MM.1S (cell line): ENCODE results near the gene TAPBP.
A peak's percentile ranks its signal among the peaks of the same experiment; 100 is the strongest.

ENCODE experiments used
- DNase-seq: peaks from one replicate; pipeline ENCODE4 v3.0.0-alpha.2; 2015
- H2AFZ ChIP-seq: fragments of 300-600 bp; sonication (generic); 2 replicates; pipeline ENCODE4 v1.6.0; 2016; ENCODE audit warnings: antibody characterized with exemption, low read length
- H3F3A ChIP-seq: fragments of 300-600 bp; sonication (generic); 2 replicates; pipeline ENCODE4 v1.6.1; 2016; ENCODE audit warnings: mild to moderate bottlenecking, antibody characterized with exemption, low read length, moderate library complexity, mixed read lengths; ENCODE audit not compliant: insufficient read depth
- H3K27ac ChIP-seq: fragments of 300-600 bp; sonication (generic); 2 replicates; pipeline ENCODE4 v1.5.1; 2016; ENCODE audit warnings: mild to moderate bottlenecking, low read length
- H3K27me3 ChIP-seq: fragments of 300-600 bp; sonication (generic); replicated peaks from 2 replicates; pipeline ENCODE4 v1.6.0; 2016; ENCODE audit warnings: low read length; ENCODE audit not compliant: insufficient read depth
- H3K36me3 ChIP-seq: fragments of 300-600 bp; sonication (generic); replicated peaks from 2 replicates; pipeline ENCODE4 v1.6.1; 2016; ENCODE audit warnings: mild to moderate bottlenecking, low read length, mixed read lengths; ENCODE audit not compliant: insufficient read depth
- H3K4me1 ChIP-seq: fragments of 300-600 bp; sonication (generic); 2 replicates; pipeline ENCODE4 v1.6.1; 2016; ENCODE audit warnings: low read length, mixed read lengths
- H3K4me2 ChIP-seq: fragments of 300-600 bp; sonication (generic); 2 replicates; pipeline ENCODE4 v1.6.0; 2016; ENCODE audit warnings: low read depth, low read length
- H3K4me3 ChIP-seq: fragments of 300-600 bp; sonication (generic); 2 replicates; pipeline ENCODE4 v1.5.1; 2016; ENCODE audit warnings: low read length, mixed read lengths
- H3K79me2 ChIP-seq: fragments of 300-600 bp; sonication (generic); 2 replicates; pipeline ENCODE4 v1.6.1; 2016; ENCODE audit warnings: mixed run types, low read length, mixed read lengths
- H3K9ac ChIP-seq: fragments of 300-600 bp; sonication (generic); 2 replicates; pipeline ENCODE4 v1.6.1; 2016; ENCODE audit warnings: low read length, mixed read lengths
- H3K9me2 ChIP-seq: fragments of 300-600 bp; sonication (generic); replicated peaks from 2 replicates; pipeline ENCODE4 v1.6.1; 2016; ENCODE audit warnings: mild to moderate bottlenecking, low read length, mixed read lengths; ENCODE audit not compliant: insufficient read depth
- H3K9me3 ChIP-seq: fragments of 300-600 bp; sonication (generic); replicated peaks from 2 replicates; pipeline ENCODE4 v1.6.1; 2016; ENCODE audit warnings: mild to moderate bottlenecking, low read length, mixed read lengths; ENCODE audit not compliant: insufficient read depth
- H4K20me1 ChIP-seq: fragments of 300-600 bp; sonication (generic); 2 replicates; pipeline ENCODE4 v1.6.1; 2016; ENCODE audit warnings: mild to moderate bottlenecking, low read length, moderate library complexity, mixed read lengths; ENCODE audit not compliant: insufficient read depth
- EZH2 ChIP-seq: fragments of 300-600 bp; sonication (generic); optimal IDR thresholded peaks from 2 replicates; pipeline ENCODE3; 2017; ENCODE audit warnings: low read depth, mild to moderate bottlenecking, antibody characterized with exemption, low read length, mixed read lengths
- EZH2phosphoT487 ChIP-seq: fragments of 300-600 bp; sonication (generic); IDR thresholded peaks from 2 replicates; pipeline ENCODE4 v1.6.1; 2018; ENCODE audit warnings: antibody characterized with exemption, low read length
- TF ChIP-seq, protein P1 (sequence below): fragments of 300-600 bp; sonication (generic); IDR thresholded peaks from 2 replicates; pipeline ENCODE4 v1.5.1; 2016; ENCODE audit warnings: antibody characterized with exemption, low read length, mixed read lengths

The TAPBP gene

DNA sequence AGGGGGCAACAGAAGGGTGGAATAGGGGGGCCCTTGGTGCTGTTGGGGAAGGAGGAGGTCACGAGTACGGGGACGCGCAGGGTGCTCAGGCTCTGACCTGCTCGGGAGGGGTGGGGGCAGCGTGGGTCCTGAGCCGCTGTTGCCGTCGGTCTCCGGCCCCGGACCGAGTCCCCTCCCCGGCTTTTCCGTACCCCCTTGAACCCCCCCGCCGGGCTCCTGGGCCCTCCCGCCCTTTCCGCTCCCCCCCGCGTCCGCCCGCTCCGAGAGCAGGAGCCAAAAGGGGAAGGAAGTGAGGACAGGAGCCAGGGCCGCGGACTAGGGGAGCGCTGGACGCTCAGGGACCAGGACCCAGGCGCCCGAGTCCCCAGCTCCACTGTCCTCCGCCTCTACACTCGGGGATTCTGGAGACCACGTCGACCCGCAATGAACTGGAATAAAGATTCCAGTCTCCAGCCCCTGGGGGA is 15.1 kb downstream of the TAPBP start, which contains the start of gene RGL2:
TSS of gene RGL2 (minus strand) at position 170 of the 464 bp plus-strand sequence. CDS start 332 bp downstream, outside the sequence.
- H2AFZ ChIP-seq, result peak within 1 kb of the TSS; percentile 68
- TF ChIP-seq EZH2 (no peak), EZH2phosphoT487 (no peak)
- TF ChIP-seq, protein P1, sequence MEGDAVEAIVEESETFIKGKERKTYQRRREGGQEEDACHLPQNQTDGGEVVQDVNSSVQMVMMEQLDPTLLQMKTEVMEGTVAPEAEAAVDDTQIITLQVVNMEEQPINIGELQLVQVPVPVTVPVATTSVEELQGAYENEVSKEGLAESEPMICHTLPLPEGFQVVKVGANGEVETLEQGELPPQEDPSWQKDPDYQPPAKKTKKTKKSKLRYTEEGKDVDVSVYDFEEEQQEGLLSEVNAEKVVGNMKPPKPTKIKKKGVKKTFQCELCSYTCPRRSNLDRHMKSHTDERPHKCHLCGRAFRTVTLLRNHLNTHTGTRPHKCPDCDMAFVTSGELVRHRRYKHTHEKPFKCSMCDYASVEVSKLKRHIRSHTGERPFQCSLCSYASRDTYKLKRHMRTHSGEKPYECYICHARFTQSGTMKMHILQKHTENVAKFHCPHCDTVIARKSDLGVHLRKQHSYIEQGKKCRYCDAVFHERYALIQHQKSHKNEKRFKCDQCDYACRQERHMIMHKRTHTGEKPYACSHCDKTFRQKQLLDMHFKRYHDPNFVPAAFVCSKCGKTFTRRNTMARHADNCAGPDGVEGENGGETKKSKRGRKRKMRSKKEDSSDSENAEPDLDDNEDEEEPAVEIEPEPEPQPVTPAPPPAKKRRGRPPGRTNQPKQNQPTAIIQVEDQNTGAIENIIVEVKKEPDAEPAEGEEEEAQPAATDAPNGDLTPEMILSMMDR, result no peak
- peaks cover 25% of the 10 kb centered on the region for H3F3A ChIP-seq
- H3K9me2 ChIP-seq, result no peaks in the 10 kb centered on the region
- H3K4me2 ChIP-seq, result peak within 1 kb of the TSS; percentile 99
- H3K4me1 ChIP-seq, result peaks cover 7% of the 10 kb centered on the region
- H3K4me3 ChIP-seq, result peak within 1 kb of the TSS; percentile 94
- peaks cover 14% of the 10 kb centered on the region; the same call in 1 of the 2 replicates for H3K79me2 ChIP-seq
- H3K36me3 ChIP-seq, result no peaks in the 10 kb centered on the region
- no peaks in the 10 kb centered on the region for H4K20me1 ChIP-seq
- no peaks in the 10 kb centered on the region for H3K27me3 ChIP-seq
- peak within 1 kb of the TSS; percentile 96 for H3K9ac ChIP-seq
- no peaks in the 10 kb centered on the region for H3K9me3 ChIP-seq
- DNase-seq, result peak; percentile 67
- peak within 1 kb of the TSS; percentile 96 for H3K27ac ChIP-seq

DNA sequence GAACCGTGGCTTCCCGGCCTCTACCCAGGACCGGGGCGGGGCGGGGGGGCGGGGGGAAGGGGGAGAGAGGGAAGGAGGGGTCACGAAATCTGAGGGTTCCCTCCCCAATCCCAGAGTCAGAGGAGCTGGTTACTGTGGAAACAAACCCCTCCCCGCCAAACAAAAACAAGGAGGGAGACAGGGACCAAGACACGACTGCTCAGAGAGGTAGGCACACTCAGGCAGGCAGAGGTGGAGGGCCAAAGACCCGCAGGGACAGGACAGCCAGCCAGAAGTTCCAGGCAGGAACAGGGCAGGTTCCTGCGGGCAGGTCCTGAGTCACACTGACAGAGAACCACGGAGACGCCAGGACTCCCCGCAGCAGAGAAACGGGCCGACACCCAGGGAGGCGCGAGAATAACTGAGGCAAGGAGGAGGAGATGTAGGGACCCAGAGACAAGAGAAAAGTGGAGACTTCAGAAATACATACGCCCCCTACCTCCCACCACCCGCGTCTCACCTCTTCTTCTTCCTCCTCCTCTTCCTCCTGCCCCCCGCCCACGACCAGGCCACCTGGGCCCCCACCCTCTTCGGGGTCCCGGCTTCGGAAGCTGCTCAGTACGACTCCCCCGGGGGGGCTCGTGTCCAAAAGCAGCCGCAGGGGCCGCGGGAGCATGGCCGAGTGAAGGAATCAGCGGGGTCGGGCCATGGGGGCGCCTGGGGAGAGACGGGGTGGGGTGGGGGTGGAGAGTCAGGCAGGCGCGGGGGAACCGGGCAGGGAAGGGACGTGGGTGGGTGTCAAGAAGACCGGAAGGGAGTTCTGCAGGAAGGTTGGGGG is 15.7 kb downstream of the TAPBP start:
- Histone ChIP-seq H3K9me3 (no peaks in the 10 kb centered on the region), H4K20me1 (no peaks in the 10 kb centered on the region), H3K27me3 (no peaks in the 10 kb centered on the region), H2AFZ (no peak overlapping the region; the same call in 1 of the 2 replicates), H3K9ac (peak overlapping the region; percentile 96), H3K4me1 (peaks cover 7% of the 10 kb centered on the region), H3K36me3 (no peaks in the 10 kb centered on the region), H3K4me3 (peak overlapping the region; percentile 94), H3F3A (peaks cover 25% of the 10 kb centered on the region), H3K9me2 (no peaks in the 10 kb centered on the region), H3K4me2 (peak overlapping the region; percentile 99), H3K79me2 (peaks cover 14% of the 10 kb centered on the region; the same call in 1 of the 2 replicates), H3K27ac (peak overlapping the region; percentile 96)
- peak; percentile 61 for DNase-seq
- TF ChIP-seq EZH2phosphoT487 (no peak), EZH2 (no peak)
- TF ChIP-seq, protein P1, result peak; percentile 8; the same call in 1 of the 2 replicates

GRCh38 chr6:33297406-33297955 is 16.4 kb downstream of the TAPBP start:
- H3K9me2 ChIP-seq, result no peaks in the 10 kb centered on the region
- H3K79me2 ChIP-seq, result peaks cover 14% of the 10 kb centered on the region; the same call in 1 of the 2 replicates
- H2AFZ ChIP-seq, result no peak overlapping the region; the same call in 1 of the 2 replicates
- H3F3A ChIP-seq, result peaks cover 25% of the 10 kb centered on the region
- peak overlapping the region; percentile 18 for H3K4me3 ChIP-seq
- 0 out of 2 replicates have a peak overlapping the region, but pooled peaks have one; percentile 7 for H3K27ac ChIP-seq
- no peak for DNase-seq
- H3K36me3 ChIP-seq, result no peaks in the 10 kb centered on the region
- no peaks in the 10 kb centered on the region for H3K9me3 ChIP-seq
- H3K9ac ChIP-seq, result peak overlapping the region; percentile 43; the same call in 1 of the 2 replicates
- H3K4me2 ChIP-seq, result peak overlapping the region; percentile 56
- TF ChIP-seq EZH2phosphoT487 (no peak), EZH2 (no peak)
- TF ChIP-seq, protein P1, result no peak
- H4K20me1 ChIP-seq, result no peaks in the 10 kb centered on the region
- no peaks in the 10 kb centered on the region for H3K27me3 ChIP-seq
- H3K4me1 ChIP-seq, result peaks cover 7% of the 10 kb centered on the region
